Panc1 (cell line): Measurements from ENCODE around the gene CPA3. TPM values are rescaled to one million over a fixed set of nuclear protein-coding genes. Genes with fewer than 3 reads are reported as not detected.

Experiments used
- ATAC-seq: fragments of 200-7000 bp; cut with Tn5 transposase; 2 replicates; pipeline ENCODE4 v1.9.1; 2020; ENCODE audit warnings: mild to moderate bottlenecking, moderate library complexity
- BruUV-seq: library from RNA; stranded (reverse); fragments of 400-500 nt; replicated peaks from 2 replicates; lab custom pipeline; 2021; lab: Mats Ljungman, UMichigan
- CTCF ChIA-PET: fragments of 300-600 bp; sonication (Branson Sonifier 250); formaldehyde crosslinking; loops from one replicate; lab custom pipeline; 2022; ENCODE audit warnings: antibody characterized with exemption; lab: Charles Lee
- POLR2A ChIA-PET: fragments of 300-600 bp; sonication (Branson Sonifier 250); formaldehyde crosslinking; loops from one replicate; lab custom pipeline; 2022; ENCODE audit warnings: antibody characterized with exemption; lab: Charles Lee
- DNase-seq: peaks from one replicate; pipeline ENCODE4 v3.0.0-alpha.2; 2010; ENCODE audit warnings: low read depth, low spot score
- H3K27ac ChIP-seq: 2 replicates; pipeline ENCODE4 v1.5.1; 2011; ENCODE audit warnings: mild to moderate bottlenecking, low read length, inconsistent platforms
- H3K27me3 ChIP-seq: fragments of 200-500 bp; sonication (Bioruptor generic); 2 replicates; pipeline ENCODE4 v1.6.0; 2014; ENCODE audit warnings: low read length, inconsistent platforms; ENCODE audit not compliant: control insufficient read depth, insufficient read depth
- H3K36me3 ChIP-seq: fragments of 200-500 bp; sonication (Bioruptor generic); 2 replicates; pipeline ENCODE4 v1.5.1; 2014; ENCODE audit warnings: inconsistent platforms, mild to moderate bottlenecking, low read length, moderate library complexity; ENCODE audit not compliant: control insufficient read depth, insufficient read depth
- H3K4me1 ChIP-seq: 2 replicates; pipeline ENCODE4 v1.5.1; 2011; ENCODE audit warnings: inconsistent platforms, mild to moderate bottlenecking, low read length, moderate library complexity; ENCODE audit not compliant: control insufficient read depth, insufficient read depth
- H3K4me3 ChIP-seq, 2 experiments: 2 replicates each; pipeline ENCODE4 v1.5.1; 2011 to 2012; ENCODE audit warnings: low read depth in 2 of 2, low read length in 2 of 2, mild to moderate bottlenecking in 2 of 2, inconsistent platforms in 1 of 2, moderate library complexity in 1 of 2
- H3K9me3 ChIP-seq: fragments of 200-500 bp; sonication (Bioruptor generic); 2 replicates; pipeline ENCODE4 v1.5.1; 2014; ENCODE audit warnings: low read depth, mild to moderate bottlenecking, inconsistent platforms, low read length, moderate library complexity; ENCODE audit not compliant: control insufficient read depth, insufficient read depth
- CTCF ChIP-seq: fragments of 450-650 bp; IDR thresholded peaks from 2 replicates; pipeline ENCODE4 v1.5.1; 2017; ENCODE audit warnings: mild to moderate bottlenecking
- POLR2AphosphoS5 ChIP-seq: IDR thresholded peaks from 2 replicates; pipeline ENCODE4 v1.6.1; 2012; ENCODE audit warnings: mild to moderate bottlenecking, low read depth, low read length, moderate library complexity
- REST ChIP-seq, 2 experiments: IDR thresholded peaks; 2 replicates each; pipeline ENCODE4 v1.6.1; 2011 to 2012; ENCODE audit warnings: low read depth in 2 of 2, control low read depth in 1 of 2, low read length in 1 of 2, mild to moderate bottlenecking in 1 of 2, moderate library complexity in 1 of 2; ENCODE audit not compliant: insufficient read depth in 1 of 2
- SIN3A ChIP-seq: IDR thresholded peaks from 2 replicates; pipeline ENCODE4 v1.6.1; 2012; ENCODE audit warnings: low read depth, mild to moderate bottlenecking, low read length, moderate library complexity, borderline replicate concordance; ENCODE audit not compliant: insufficient read depth
- TCF7L2 ChIP-seq: IDR thresholded peaks from 2 replicates; pipeline ENCODE4 v1.6.1; 2011; ENCODE audit warnings: mild to moderate bottlenecking, low read depth, low read length, inconsistent platforms
- in situ Hi-C: cut with HindIII; loops from 2 replicates; pipeline ENCODE4 v1.10.0; 2016; ENCODE audit warnings: low sequenced_read_pairs, low pct_unique_long_range_greater_than_20kb
- intact Hi-C: fragments of 100-400 bp; cut with micrococcal nuclease; formaldehyde crosslinking; loops from one replicate; pipeline ENCODE4 v1.10.0; 2022; ENCODE audit not compliant: unreplicated experiment
- total RNA-seq: library from RNA; stranded (reverse); gene quantifications from one replicate; pipeline ENCODE4 v1.2.1, GENCODE V29; 2021; ENCODE audit not compliant: unreplicated experiment

Gene CPA3
- total RNA-seq, 1 experiment from 2014 or later = not detected

GRCh38 chr3:148925845-148926244 lies 60.7 kb downstream of the CPA3 start:
- H3K27ac ChIP-seq = no peak overlapping the region
- in situ Hi-C loops (no loop called here), intact Hi-C loops (no loop called here)
- H3K4me3 ChIP-seq = no peak overlapping the region
- ATAC-seq (no peak), DNase-seq (no peak)
- POLR2A ChIA-PET = no interaction called here
- TF ChIP-seq SIN3A = no peak
- CTCF ChIA-PET = no interaction called here
- H3K4me1 ChIP-seq = no peaks in the 10 kb centered on the region
- no peaks in the 10 kb centered on the region for H3K9me3 ChIP-seq
- H3K27me3 ChIP-seq = peaks cover 20% of the 10 kb centered on the region
- BruUV-seq = no TSS peak
- no peaks in the 10 kb centered on the region for H3K36me3 ChIP-seq

- Histone ChIP-seq H3K9me3 (no peaks in the 10 kb centered on the region), H3K4me1 (no peaks in the 10 kb centered on the region), H3K36me3 (no peaks in the 10 kb centered on the region), H3K27me3 (peaks cover 27% of the 10 kb centered on the region), H3K4me3 (no peak overlapping the region), H3K27ac (no peak overlapping the region)
- TF ChIP-seq REST (IDR thresholded peaks at IDR 0.05; ENCODE audit: insufficient read depth in 1 of 2, low read depth in 2 of 2, low read length in 1 of 2) = no peak
- no peak for TF ChIP-seq TCF7L2
- TF ChIP-seq SIN3A = no peak
- TF ChIP-seq POLR2AphosphoS5 = no peak
- TF ChIP-seq CTCF = no peak
- BruUV-seq = no TSS peak
- intact Hi-C loops = no loop called here
- DNase-seq (no peak), ATAC-seq (no peak)
- ChIA-PET CTCF (no interaction called here), POLR2A (no interaction called here)
- in situ Hi-C loops = no loop called here
These were observed 65.7 kb downstream of the CPA3 start for GRCh38 chr3:148930752-148931151.

GRCh38 chr3:148931574-148931973 lies 66.5 kb downstream of the CPA3 start:
- Histone ChIP-seq H3K27me3 (peaks cover 30% of the 10 kb centered on the region), H3K27ac (no peak overlapping the region), H3K4me1 (no peaks in the 10 kb centered on the region), H3K36me3 (no peaks in the 10 kb centered on the region), H3K4me3 (no peak overlapping the region), H3K9me3 (no peaks in the 10 kb centered on the region)
- no TSS peak for BruUV-seq
- no peak for DNase-seq
- ATAC-seq = no peak
- POLR2A ChIA-PET = no interaction called here
- in situ Hi-C loops (no loop called here), intact Hi-C loops (no loop called here)
- CTCF ChIA-PET = no interaction called here
- TF ChIP-seq CTCF = 0 out of 2 replicates have a peak, but pooled peaks have one; percentile 8
- TF ChIP-seq POLR2AphosphoS5 = no peak
